Neural cell (in vitro differentiated cells): ENCODE data around the gene IPMK.

Experiments
- CTCF ChIP-seq: fragments of 450-650 bp; IDR thresholded peaks from 2 replicates; pipeline ENCODE4 v1.5.1; 2014; ENCODE audit warnings: antibody characterized with exemption, mild to moderate bottlenecking, moderate library complexity; ENCODE audit not compliant: poor library complexity, severe bottlenecking
- EP300 ChIP-seq: fragments of 450-650 bp; conservative IDR thresholded peaks from 2 replicates; pipeline ENCODE4 v1.6.1; 2014; ENCODE audit warnings: antibody characterized with exemption, mild to moderate bottlenecking, moderate library complexity; ENCODE audit not compliant: poor library complexity, severe bottlenecking
- EZH2 ChIP-seq: fragments of 200-600, 300-800 bp; shearing (Covaris generic), sonication (generic); IDR thresholded peaks from 2 replicates; pipeline ENCODE4 v1.6.1; 2014; ENCODE audit warnings: antibody characterized with exemption, low read length, borderline replicate concordance, mild to moderate bottlenecking; ENCODE audit not compliant: insufficient read depth, poor library complexity, severe bottlenecking
- MXI1 ChIP-seq: fragments of 450-650 bp; conservative IDR thresholded peaks from 2 replicates; pipeline ENCODE4 v1.6.1; 2014; ENCODE audit warnings: antibody characterized with exemption, mild to moderate bottlenecking; ENCODE audit not compliant: poor library complexity, severe bottlenecking
- POLR2AphosphoS5 ChIP-seq: IDR thresholded peaks from 2 replicates; pipeline ENCODE4 v1.6.1; 2012
- RAD21 ChIP-seq: fragments of 450-650 bp; conservative IDR thresholded peaks from 2 replicates; pipeline ENCODE4 v1.6.1; 2014; ENCODE audit warnings: antibody characterized with exemption, mild to moderate bottlenecking, moderate library complexity
- REST ChIP-seq: IDR thresholded peaks from 2 replicates; pipeline ENCODE4 v1.6.1; 2012; ENCODE audit warnings: borderline replicate concordance
- SMC3 ChIP-seq: fragments of 450-650 bp; conservative IDR thresholded peaks from 2 replicates; pipeline ENCODE4 v1.6.1; 2014; ENCODE audit warnings: antibody characterized with exemption, mild to moderate bottlenecking, moderate library complexity; ENCODE audit not compliant: poor library complexity
- TAF1 ChIP-seq: IDR thresholded peaks from 2 replicates; pipeline ENCODE4 v1.6.1; 2012; ENCODE audit warnings: low read depth

GRCh38 chr10:58210160-58210559 is 57.5 kb downstream of the IPMK start:
- TF ChIP-seq RAD21 (no peak), EZH2 (no peak), EP300 (no peak), CTCF (no peak), POLR2AphosphoS5 (no peak), MXI1 (no peak), REST (no peak), SMC3 (no peak), TAF1 (no peak)
